Liver (tissue), 9 donors: ENCODE data around the gene IGF1R. TPM values are rescaled to one million over a fixed set of nuclear protein-coding genes. Genes with fewer than 3 reads are reported as not detected.

Experiments
- DNase-seq: peaks from one replicate; pipeline ENCODE4 v3.0.0-alpha.2; 2017; ENCODE audit warnings: low spot score
- H3K27ac ChIP-seq, 2 donors: one replicate each; pipeline ENCODE4 v1.7.0; 2013; ENCODE audit warnings: inconsistent platforms in 2 of 2, low read length in 2 of 2, control low read depth in 1 of 2, low read depth in 1 of 2, mild to moderate bottlenecking in 1 of 2
- H3K27me3 ChIP-seq, 4 donors: one replicate each; pipeline versions ENCODE4 v1.6.1 to v1.7.0; 2013; ENCODE audit warnings: low read length in 3 of 4, inconsistent platforms in 1 of 4, mild to moderate bottlenecking in 1 of 4, moderate library complexity in 1 of 4; ENCODE audit not compliant: control insufficient read depth in 4 of 4, insufficient read depth in 4 of 4
- H3K36me3 ChIP-seq, 4 donors: one replicate each; pipeline versions ENCODE4 v1.6.1 to v1.7.0; 2013; ENCODE audit warnings: low read length in 3 of 4, mild to moderate bottlenecking in 3 of 4, low read depth in 1 of 4, moderate library complexity in 1 of 4; ENCODE audit not compliant: control insufficient read depth in 4 of 4, insufficient read depth in 3 of 4
- H3K4me1 ChIP-seq, 4 donors: one replicate each; pipeline versions ENCODE4 v1.6.1 to v1.7.0; 2013; ENCODE audit warnings: low read length in 3 of 4, mild to moderate bottlenecking in 3 of 4, moderate library complexity in 1 of 4; ENCODE audit not compliant: control insufficient read depth in 4 of 4, insufficient read depth in 4 of 4
- H3K4me3 ChIP-seq, 3 donors: one replicate each; pipeline versions ENCODE4 v1.6.1 to v1.7.0; 2013; ENCODE audit warnings: low read length in 3 of 3, control low read depth in 1 of 3, low read depth in 1 of 3, mild to moderate bottlenecking in 1 of 3
- H3K9ac ChIP-seq, 2 donors: one replicate each; pipeline ENCODE4 v1.7.0; 2013; ENCODE audit warnings: low read length in 2 of 2, mild to moderate bottlenecking in 2 of 2, moderate library complexity in 2 of 2, control low read depth in 1 of 2, low read depth in 1 of 2
- H3K9me3 ChIP-seq, 4 donors: one replicate each; pipeline versions ENCODE4 v1.6.1 to v1.7.0; 2013; ENCODE audit warnings: low read length in 3 of 4; ENCODE audit not compliant: control insufficient read depth in 4 of 4
- EGR1 ChIP-seq, 2 donors: IDR thresholded peaks; 2 replicates each; pipeline ENCODE4 v1.6.1; 2016 to 2018; ENCODE audit warnings: antibody characterized with exemption in 2 of 2, low read depth in 2 of 2
- FOXA1 ChIP-seq: IDR thresholded peaks from 2 replicates; pipeline ENCODE4 v1.6.1; 2016; ENCODE audit warnings: antibody characterized with exemption
- FOXA2 ChIP-seq: IDR thresholded peaks from 2 replicates; pipeline ENCODE4 v1.6.1; 2016; ENCODE audit warnings: antibody characterized with exemption
- GABPA ChIP-seq, 2 donors: IDR thresholded peaks in 1 of 2; conservative IDR thresholded peaks in 1 of 2; 2 replicates each; pipeline ENCODE4 v1.6.1; 2016; ENCODE audit warnings: antibody characterized with exemption in 2 of 2, mild to moderate bottlenecking in 1 of 2, moderate library complexity in 1 of 2
- HNF4A ChIP-seq, 2 donors: conservative IDR thresholded peaks; 2 replicates each; pipeline ENCODE4 v1.6.1; 2016; ENCODE audit warnings: antibody characterized with exemption in 2 of 2, mild to moderate bottlenecking in 2 of 2
- HNF4G ChIP-seq: IDR thresholded peaks from 2 replicates; pipeline ENCODE4 v1.6.1; 2016; ENCODE audit warnings: antibody characterized with exemption
- JUND ChIP-seq, 2 donors: IDR thresholded peaks; 2 replicates each; pipeline ENCODE4 v1.6.1; 2016; ENCODE audit warnings: antibody characterized with exemption in 2 of 2
- NR2F2 ChIP-seq: IDR thresholded peaks from 2 replicates; pipeline ENCODE4 v1.6.1; 2016; ENCODE audit warnings: antibody characterized with exemption
- RAD21 ChIP-seq, 2 donors: IDR thresholded peaks; 2 replicates each; pipeline ENCODE4 v1.6.1; 2016; ENCODE audit warnings: antibody characterized with exemption in 2 of 2, mild to moderate bottlenecking in 2 of 2
- RXRA ChIP-seq, 2 donors: IDR thresholded peaks; 2 replicates each; pipeline ENCODE4 v1.6.1; 2017 to 2018; ENCODE audit warnings: antibody characterized with exemption in 2 of 2, mild to moderate bottlenecking in 1 of 2
- SP1 ChIP-seq: IDR thresholded peaks from 2 replicates; pipeline ENCODE4 v1.6.1; 2018; ENCODE audit warnings: antibody characterized with exemption, mild to moderate bottlenecking
- TAF1 ChIP-seq: conservative IDR thresholded peaks from 2 replicates; pipeline ENCODE4 v1.6.1; 2016; ENCODE audit warnings: antibody characterized with exemption, mild to moderate bottlenecking
- YY1 ChIP-seq: IDR thresholded peaks from 2 replicates; pipeline ENCODE4 v1.6.1; 2016; ENCODE audit warnings: antibody characterized with exemption, mild to moderate bottlenecking
- WGBS: extraction: QIAGEN DNeasy Blood & Tissue Kit; methylation state at CpG from one replicate; pipeline ENCODE4 v1.1.7; 2013; 5-methylcytosine and 5-hydroxymethylcytosine counted together
- polyA plus RNA-seq, 2 donors: library from polyadenylated mRNA; stranded (reverse) in 1 of 2; unstranded in 1 of 2; fragments of 200-250 nt in 1 of 2; fragments of >200 nt in 1 of 2; fragmentation: Nextera tagmentation in 1 of 2; extraction: Ambion mirVana in 1 of 2; gene quantifications; one replicate each; pipeline versions ENCODE4 v1.2.1 to v1.2.3, GENCODE V29; 2013 to 2015
- total RNA-seq, 2 donors: library from RNA; depleted of rRNA; stranded (reverse); fragments of >200 nt; gene quantifications; one replicate each; pipeline ENCODE4 v1.2.3, GENCODE V29; 2014
- TF ChIP-seq, protein P1 (sequence below): IDR thresholded peaks from 2 replicates; pipeline ENCODE4 v1.6.1; 2016; ENCODE audit warnings: antibody characterized with exemption, mild to moderate bottlenecking
- TF ChIP-seq, protein P2 (sequence below): IDR thresholded peaks from 2 replicates; pipeline ENCODE4 v1.6.1; 2016; ENCODE audit warnings: antibody characterized with exemption
- TF ChIP-seq, protein P3 (sequence below): IDR thresholded peaks from 2 replicates; pipeline ENCODE4 v1.6.1; 2016; ENCODE audit warnings: antibody characterized with exemption
- TF ChIP-seq, protein P4 (sequence below): fragments of 150-350 bp; IDR thresholded peaks from 2 replicates; pipeline ENCODE4 v1.5.1; 2017; ENCODE audit warnings: improper control_type of control experiment, low read depth, low read length; ENCODE audit not compliant: missing input control
- TF ChIP-seq, protein P5 (sequence below): IDR thresholded peaks from 2 replicates; pipeline ENCODE4 v1.6.1; 2016; ENCODE audit warnings: antibody characterized with exemption
- donor health status: healthy.
- donor health status: healthy.
- donor health status: healthy.
- donor health status: healthy.
- donor health status: healthy.

Gene IGF1R
- total and polyA plus RNA-seq, 4 donors, result 0.69 to 10.3 (median 3.2) TPM

DNA sequence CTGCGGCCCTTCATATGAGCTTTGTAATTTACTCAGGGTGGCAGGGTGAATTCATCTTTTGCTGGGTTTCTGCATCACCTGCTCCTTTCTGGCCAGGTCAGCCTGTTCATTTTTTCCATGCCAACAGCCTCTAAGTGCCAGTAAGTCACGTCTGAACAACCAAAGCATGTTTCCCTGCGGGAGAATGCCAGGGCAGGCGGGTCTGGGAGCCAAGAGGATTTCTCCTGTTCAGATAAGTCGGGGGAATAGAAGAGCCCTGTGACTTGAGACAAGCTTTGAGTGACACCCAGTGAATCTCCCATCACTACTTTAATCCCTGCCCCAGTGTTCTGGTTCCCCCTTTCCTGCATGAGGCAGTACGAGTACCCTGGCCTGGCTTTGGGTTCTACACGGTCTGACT, 206.2 kb downstream of the IGF1R start:
- Histone ChIP-seq H3K4me3 (no peak overlapping the region), H3K9ac (no peak overlapping the region), H3K4me1 (peaks cover 0 to 5% (median 2%) of the 10 kb centered on the region in 4 donors), H3K27me3 (peaks cover 0 to 12% (median 5%) of the 10 kb centered on the region in 4 donors), H3K9me3 (no peaks in the 10 kb centered on the region), H3K36me3 (no peaks in the 10 kb centered on the region), H3K27ac (no peak overlapping the region)
- DNase-seq, result no peak
- 73% methylated on average over 7 of the region's 7 CpGs for WGBS
- no peak for TF ChIP-seq TAF1
- no peak for TF ChIP-seq FOXA1
- no peak for TF ChIP-seq HNF4G
- no peak for TF ChIP-seq NR2F2
- TF ChIP-seq, protein P1, sequence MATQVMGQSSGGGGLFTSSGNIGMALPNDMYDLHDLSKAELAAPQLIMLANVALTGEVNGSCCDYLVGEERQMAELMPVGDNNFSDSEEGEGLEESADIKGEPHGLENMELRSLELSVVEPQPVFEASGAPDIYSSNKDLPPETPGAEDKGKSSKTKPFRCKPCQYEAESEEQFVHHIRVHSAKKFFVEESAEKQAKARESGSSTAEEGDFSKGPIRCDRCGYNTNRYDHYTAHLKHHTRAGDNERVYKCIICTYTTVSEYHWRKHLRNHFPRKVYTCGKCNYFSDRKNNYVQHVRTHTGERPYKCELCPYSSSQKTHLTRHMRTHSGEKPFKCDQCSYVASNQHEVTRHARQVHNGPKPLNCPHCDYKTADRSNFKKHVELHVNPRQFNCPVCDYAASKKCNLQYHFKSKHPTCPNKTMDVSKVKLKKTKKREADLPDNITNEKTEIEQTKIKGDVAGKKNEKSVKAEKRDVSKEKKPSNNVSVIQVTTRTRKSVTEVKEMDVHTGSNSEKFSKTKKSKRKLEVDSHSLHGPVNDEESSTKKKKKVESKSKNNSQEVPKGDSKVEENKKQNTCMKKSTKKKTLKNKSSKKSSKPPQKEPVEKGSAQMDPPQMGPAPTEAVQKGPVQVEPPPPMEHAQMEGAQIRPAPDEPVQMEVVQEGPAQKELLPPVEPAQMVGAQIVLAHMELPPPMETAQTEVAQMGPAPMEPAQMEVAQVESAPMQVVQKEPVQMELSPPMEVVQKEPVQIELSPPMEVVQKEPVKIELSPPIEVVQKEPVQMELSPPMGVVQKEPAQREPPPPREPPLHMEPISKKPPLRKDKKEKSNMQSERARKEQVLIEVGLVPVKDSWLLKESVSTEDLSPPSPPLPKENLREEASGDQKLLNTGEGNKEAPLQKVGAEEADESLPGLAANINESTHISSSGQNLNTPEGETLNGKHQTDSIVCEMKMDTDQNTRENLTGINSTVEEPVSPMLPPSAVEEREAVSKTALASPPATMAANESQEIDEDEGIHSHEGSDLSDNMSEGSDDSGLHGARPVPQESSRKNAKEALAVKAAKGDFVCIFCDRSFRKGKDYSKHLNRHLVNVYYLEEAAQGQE, result no peak
- no peak for TF ChIP-seq YY1
- TF ChIP-seq EGR1 (IDR thresholded peaks at IDR 0.05; ENCODE audit: low read depth in 2 of 2), result no peak
- TF ChIP-seq, protein P2, sequence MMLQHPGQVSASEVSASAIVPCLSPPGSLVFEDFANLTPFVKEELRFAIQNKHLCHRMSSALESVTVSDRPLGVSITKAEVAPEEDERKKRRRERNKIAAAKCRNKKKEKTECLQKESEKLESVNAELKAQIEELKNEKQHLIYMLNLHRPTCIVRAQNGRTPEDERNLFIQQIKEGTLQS, result no peak
- TF ChIP-seq GABPA (IDR thresholded peaks at IDR 0.05 in 1 of 2, conservative IDR thresholded peaks at IDR 0.05 in 1 of 2), result no peak
- TF ChIP-seq JUND (IDR thresholded peaks at IDR 0.05), result no peak
- no peak for TF ChIP-seq RAD21 (IDR thresholded peaks at IDR 0.05)
- TF ChIP-seq, protein P3, sequence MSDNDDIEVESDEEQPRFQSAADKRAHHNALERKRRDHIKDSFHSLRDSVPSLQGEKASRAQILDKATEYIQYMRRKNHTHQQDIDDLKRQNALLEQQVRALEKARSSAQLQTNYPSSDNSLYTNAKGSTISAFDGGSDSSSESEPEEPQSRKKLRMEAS, result no peak
- TF ChIP-seq, protein P4, sequence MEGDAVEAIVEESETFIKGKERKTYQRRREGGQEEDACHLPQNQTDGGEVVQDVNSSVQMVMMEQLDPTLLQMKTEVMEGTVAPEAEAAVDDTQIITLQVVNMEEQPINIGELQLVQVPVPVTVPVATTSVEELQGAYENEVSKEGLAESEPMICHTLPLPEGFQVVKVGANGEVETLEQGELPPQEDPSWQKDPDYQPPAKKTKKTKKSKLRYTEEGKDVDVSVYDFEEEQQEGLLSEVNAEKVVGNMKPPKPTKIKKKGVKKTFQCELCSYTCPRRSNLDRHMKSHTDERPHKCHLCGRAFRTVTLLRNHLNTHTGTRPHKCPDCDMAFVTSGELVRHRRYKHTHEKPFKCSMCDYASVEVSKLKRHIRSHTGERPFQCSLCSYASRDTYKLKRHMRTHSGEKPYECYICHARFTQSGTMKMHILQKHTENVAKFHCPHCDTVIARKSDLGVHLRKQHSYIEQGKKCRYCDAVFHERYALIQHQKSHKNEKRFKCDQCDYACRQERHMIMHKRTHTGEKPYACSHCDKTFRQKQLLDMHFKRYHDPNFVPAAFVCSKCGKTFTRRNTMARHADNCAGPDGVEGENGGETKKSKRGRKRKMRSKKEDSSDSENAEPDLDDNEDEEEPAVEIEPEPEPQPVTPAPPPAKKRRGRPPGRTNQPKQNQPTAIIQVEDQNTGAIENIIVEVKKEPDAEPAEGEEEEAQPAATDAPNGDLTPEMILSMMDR, result no peak
- TF ChIP-seq FOXA2, result no peak
- no peak for TF ChIP-seq RXRA (IDR thresholded peaks at IDR 0.05)
- no peak for TF ChIP-seq HNF4A (conservative IDR thresholded peaks at IDR 0.05)
- TF ChIP-seq SP1, result no peak
- TF ChIP-seq, protein P5, sequence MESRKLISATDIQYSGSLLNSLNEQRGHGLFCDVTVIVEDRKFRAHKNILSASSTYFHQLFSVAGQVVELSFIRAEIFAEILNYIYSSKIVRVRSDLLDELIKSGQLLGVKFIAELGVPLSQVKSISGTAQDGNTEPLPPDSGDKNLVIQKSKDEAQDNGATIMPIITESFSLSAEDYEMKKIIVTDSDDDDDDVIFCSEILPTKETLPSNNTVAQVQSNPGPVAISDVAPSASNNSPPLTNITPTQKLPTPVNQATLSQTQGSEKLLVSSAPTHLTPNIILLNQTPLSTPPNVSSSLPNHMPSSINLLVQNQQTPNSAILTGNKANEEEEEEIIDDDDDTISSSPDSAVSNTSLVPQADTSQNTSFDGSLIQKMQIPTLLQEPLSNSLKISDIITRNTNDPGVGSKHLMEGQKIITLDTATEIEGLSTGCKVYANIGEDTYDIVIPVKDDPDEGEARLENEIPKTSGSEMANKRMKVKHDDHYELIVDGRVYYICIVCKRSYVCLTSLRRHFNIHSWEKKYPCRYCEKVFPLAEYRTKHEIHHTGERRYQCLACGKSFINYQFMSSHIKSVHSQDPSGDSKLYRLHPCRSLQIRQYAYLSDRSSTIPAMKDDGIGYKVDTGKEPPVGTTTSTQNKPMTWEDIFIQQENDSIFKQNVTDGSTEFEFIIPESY, result no peak
